Gastroesophageal sphincter (tissue), 4 donors: ENCODE measurements around the gene SYT7. TPM values are rescaled to one million over a fixed set of nuclear protein-coding genes. Genes with fewer than 3 reads are reported as not detected.

ENCODE experiments used
- ATAC-seq: fragments of 150-250 bp; one replicate; pipeline ENCODE4 v1.9.1; 2016; ENCODE audit warnings: mild to moderate bottlenecking, moderate library complexity
- H3K27ac ChIP-seq, 4 donors: fragments of 200-600 bp; sonication (generic) in 3 of 4; 1 replicate in 3 of 4; 2 replicates in 1 of 4; pipeline ENCODE4 v1.5.1; 2016 to 2019
- H3K27me3 ChIP-seq: fragments of 200-600 bp; sonication (generic); one replicate; pipeline ENCODE4 v1.5.1; 2019
- H3K36me3 ChIP-seq, 2 donors: fragments of 200-600 bp; sonication (generic); one replicate each; pipeline ENCODE4 v1.5.1; 2019; ENCODE audit warnings: control low read depth in 1 of 2
- H3K4me1 ChIP-seq, 3 donors: fragments of 200-600 bp; sonication (generic); 1 replicate in 2 of 3; 2 replicates in 1 of 3; pipeline ENCODE4 v1.5.1; 2016 to 2019; ENCODE audit warnings: control low read depth in 2 of 3
- H3K4me3 ChIP-seq, 2 donors: fragments of 200-600 bp; sonication (generic); one replicate each; pipeline ENCODE4 v1.5.1; 2019; ENCODE audit warnings: mild to moderate bottlenecking in 1 of 2, moderate library complexity in 1 of 2
- H3K9me3 ChIP-seq, 3 donors: fragments of 200-600 bp; sonication (generic); one replicate each; pipeline ENCODE4 v1.5.1; 2017 to 2019; ENCODE audit warnings: control low read depth in 2 of 3
- EP300 ChIP-seq: sonication (generic); formaldehyde crosslinking; IDR thresholded peaks from one replicate; pipeline ENCODE4 v1.6.1; 2017; ENCODE audit warnings: antibody characterized with exemption, mild to moderate bottlenecking
- POLR2A ChIP-seq, 2 donors: fragments of 450-650 bp; IDR thresholded peaks; one replicate each; pipeline ENCODE4 v1.6.1; 2017; ENCODE audit warnings: antibody characterized with exemption in 2 of 2, mild to moderate bottlenecking in 2 of 2, moderate library complexity in 1 of 2
- POLR2AphosphoS5 ChIP-seq: sonication (generic); formaldehyde crosslinking; IDR thresholded peaks from one replicate; pipeline ENCODE4 v1.6.1; 2017; ENCODE audit warnings: antibody characterized with exemption
- WGBS, 2 donors: methylation state at CpG; one replicate each; pipeline ENCODE4 v1.1.5; 2018; ENCODE audit warnings: low coverage in 1 of 2; 5-methylcytosine and 5-hydroxymethylcytosine counted together
- total RNA-seq, 4 donors: library from RNA; depleted of rRNA; stranded (reverse); fragments of >200 nt; gene quantifications; one replicate each; pipeline ENCODE4 v1.1.0, GENCODE V29; 2016
- TF ChIP-seq, protein P1 (sequence below), 4 experiments: fragments of 200-600 bp in 2 of 4; fragments of 450-650 bp in 2 of 4; sonication (generic) in 1 of 4; IDR thresholded peaks; one replicate each; pipeline ENCODE4 v1.5.1; 2017 to 2019; ENCODE audit warnings: antibody characterized with exemption in 4 of 4, mild to moderate bottlenecking in 2 of 4, moderate library complexity in 2 of 4

Gene SYT7
- total RNA-seq, 4 donors from 2014 or later: 1.8 to 3.7 (median 3.1) TPM

DNA sequence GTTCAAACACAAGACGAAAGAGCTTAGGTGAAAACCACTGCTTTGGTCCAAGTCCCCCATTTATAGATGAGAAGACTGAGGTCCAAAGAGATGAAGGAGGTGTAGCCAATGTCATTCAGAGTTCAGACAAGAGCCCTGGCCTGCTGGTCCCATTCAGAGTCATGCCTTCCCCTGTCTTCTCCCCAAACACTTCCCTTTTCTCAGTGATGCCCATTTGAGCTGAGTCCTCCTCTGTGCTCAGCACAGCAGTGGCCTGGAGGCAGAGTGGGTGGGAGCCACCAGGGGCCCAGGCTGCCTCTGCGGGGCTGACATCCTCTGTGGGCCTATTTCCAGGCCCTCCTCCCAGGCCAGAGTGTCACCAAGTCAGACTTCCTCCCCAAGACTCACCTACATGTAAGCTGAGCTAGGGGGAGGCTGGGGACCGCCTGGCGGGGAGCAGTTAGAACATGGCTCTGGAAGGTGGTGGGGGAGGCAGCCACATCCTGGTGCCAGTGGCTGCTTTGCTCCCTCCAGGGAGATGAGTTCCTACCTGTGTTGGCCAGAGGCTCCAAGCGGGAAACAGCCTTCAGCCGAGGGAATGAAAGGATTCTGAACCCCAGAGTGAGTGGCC is 94.8 kb downstream of the SYT7 start:
- peaks cover 15% of the 10 kb centered on the region for H3K27me3 ChIP-seq
- WGBS, 2 donors: no CpG with 5 or more reads among the region's 6 CpGs
- peaks cover 0 to 40% (median 20%) of the 10 kb centered on the region in 3 donors for H3K4me1 ChIP-seq
- ATAC-seq: no peak
- H3K27ac ChIP-seq: no peak overlapping the region
- H3K9me3 ChIP-seq: no peaks in the 10 kb centered on the region
- TF ChIP-seq POLR2A (IDR thresholded peaks at IDR 0.05): no peak
- no peak for TF ChIP-seq POLR2AphosphoS5
- no peak for TF ChIP-seq EP300
- TF ChIP-seq, protein P1, sequence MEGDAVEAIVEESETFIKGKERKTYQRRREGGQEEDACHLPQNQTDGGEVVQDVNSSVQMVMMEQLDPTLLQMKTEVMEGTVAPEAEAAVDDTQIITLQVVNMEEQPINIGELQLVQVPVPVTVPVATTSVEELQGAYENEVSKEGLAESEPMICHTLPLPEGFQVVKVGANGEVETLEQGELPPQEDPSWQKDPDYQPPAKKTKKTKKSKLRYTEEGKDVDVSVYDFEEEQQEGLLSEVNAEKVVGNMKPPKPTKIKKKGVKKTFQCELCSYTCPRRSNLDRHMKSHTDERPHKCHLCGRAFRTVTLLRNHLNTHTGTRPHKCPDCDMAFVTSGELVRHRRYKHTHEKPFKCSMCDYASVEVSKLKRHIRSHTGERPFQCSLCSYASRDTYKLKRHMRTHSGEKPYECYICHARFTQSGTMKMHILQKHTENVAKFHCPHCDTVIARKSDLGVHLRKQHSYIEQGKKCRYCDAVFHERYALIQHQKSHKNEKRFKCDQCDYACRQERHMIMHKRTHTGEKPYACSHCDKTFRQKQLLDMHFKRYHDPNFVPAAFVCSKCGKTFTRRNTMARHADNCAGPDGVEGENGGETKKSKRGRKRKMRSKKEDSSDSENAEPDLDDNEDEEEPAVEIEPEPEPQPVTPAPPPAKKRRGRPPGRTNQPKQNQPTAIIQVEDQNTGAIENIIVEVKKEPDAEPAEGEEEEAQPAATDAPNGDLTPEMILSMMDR (IDR thresholded peaks at IDR 0.05): no peak
- H3K36me3 ChIP-seq: peaks cover 0 to 28% of the 10 kb centered on the region in 2 donors
- no peak overlapping the region for H3K4me3 ChIP-seq

DNA sequence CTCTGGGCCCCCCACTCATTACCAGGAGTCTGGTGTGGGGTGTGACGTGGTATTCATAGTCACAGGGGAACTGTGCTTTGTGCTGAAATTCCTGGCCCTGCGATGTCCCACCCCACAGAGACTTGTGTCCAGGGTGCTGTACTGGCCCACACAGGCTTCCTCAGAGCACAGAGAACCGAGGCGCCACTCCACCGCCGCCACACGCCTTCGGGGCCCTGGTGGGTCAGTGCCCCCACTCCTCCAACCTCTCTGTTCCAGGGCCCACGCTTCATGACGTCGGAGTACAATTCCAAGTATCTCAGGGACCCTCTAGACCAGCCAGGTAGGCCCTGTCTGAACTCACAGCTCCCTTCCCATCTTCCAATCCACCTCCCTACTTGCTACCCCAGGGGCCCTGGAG is 95.8 kb downstream of the SYT7 start:
- no peak overlapping the region for H3K4me3 ChIP-seq
- ATAC-seq: no peak
- no peaks in the 10 kb centered on the region for H3K9me3 ChIP-seq
- TF ChIP-seq, protein P1 (IDR thresholded peaks at IDR 0.05): no peak
- TF ChIP-seq EP300: no peak
- no peak for TF ChIP-seq POLR2A (IDR thresholded peaks at IDR 0.05)
- TF ChIP-seq POLR2AphosphoS5: no peak
- no peak overlapping the region for H3K27ac ChIP-seq
- no CpG with 5 or more reads among the region's 11 CpGs for WGBS, 2 donors
- peaks cover 15% of the 10 kb centered on the region for H3K27me3 ChIP-seq
- H3K4me1 ChIP-seq: peaks cover 0 to 34% (median 17%) of the 10 kb centered on the region in 3 donors
- H3K36me3 ChIP-seq: peaks cover 0 to 28% of the 10 kb centered on the region in 2 donors

DNA sequence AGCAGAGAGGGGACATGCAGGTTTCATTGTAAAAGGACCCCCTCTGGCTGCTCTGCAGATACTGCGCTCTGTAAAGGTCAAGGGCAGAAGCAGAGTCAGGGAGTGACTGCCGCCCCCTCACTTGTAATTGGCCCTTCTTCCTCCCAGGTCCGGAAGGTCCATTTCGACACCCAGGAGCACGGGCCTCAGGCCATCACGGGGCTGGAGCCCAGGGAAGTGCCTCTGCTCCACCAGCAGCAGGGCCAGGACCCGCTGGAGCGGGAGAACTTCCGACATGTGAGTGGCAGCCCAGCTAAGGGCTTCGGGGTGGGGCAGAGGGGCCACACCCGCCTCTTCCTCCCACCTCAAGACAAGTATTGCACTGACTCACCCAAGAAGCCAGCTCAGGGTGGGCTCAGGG is 96.3 kb downstream of the SYT7 start:
- H3K27ac ChIP-seq: no peak overlapping the region
- H3K36me3 ChIP-seq: peaks cover 0 to 28% of the 10 kb centered on the region in 2 donors
- no peak for ATAC-seq
- H3K4me1 ChIP-seq: peaks cover 0 to 28% (median 11%) of the 10 kb centered on the region in 3 donors
- no peak for TF ChIP-seq POLR2AphosphoS5
- H3K27me3 ChIP-seq: peaks cover 15% of the 10 kb centered on the region
- H3K9me3 ChIP-seq: no peaks in the 10 kb centered on the region
- WGBS, 2 donors: 86 to 87% methylated on average over 3 to 6 of the region's 11 CpGs
- H3K4me3 ChIP-seq: no peak overlapping the region

DNA sequence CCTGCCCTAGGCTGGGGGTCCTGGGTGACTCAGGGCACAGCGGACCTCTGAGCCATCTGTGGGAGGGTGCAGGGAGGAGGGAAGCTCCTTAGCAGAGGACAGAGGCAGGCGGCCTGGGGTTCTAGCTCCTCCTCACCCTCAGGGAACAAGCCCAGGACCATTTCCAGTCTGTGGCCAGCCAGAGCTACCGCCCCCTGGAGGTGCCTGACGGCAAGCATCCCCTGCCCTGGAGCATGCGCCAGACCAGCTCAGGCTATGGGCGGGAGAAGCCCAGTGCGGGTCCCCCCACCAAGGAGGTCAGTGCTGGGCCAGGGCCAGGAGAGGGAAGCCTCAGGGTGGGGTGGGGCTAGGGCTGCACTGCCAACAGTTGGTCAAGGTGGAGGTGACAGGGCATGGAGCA is 98.4 kb downstream of the SYT7 start:
- TF ChIP-seq, protein P1 (IDR thresholded peaks at IDR 0.05): peak in 1 of 4 experiments; percentile 35
- no peak for TF ChIP-seq POLR2A (IDR thresholded peaks at IDR 0.05)
- H3K36me3 ChIP-seq: peaks cover 0 to 27% of the 10 kb centered on the region in 2 donors
- peaks cover 23% of the 10 kb centered on the region for H3K27me3 ChIP-seq
- ATAC-seq: no peak
- no peak overlapping the region for H3K4me3 ChIP-seq
- no peak overlapping the region for H3K27ac ChIP-seq
- H3K4me1 ChIP-seq: peaks cover 0 to 22% (median 10%) of the 10 kb centered on the region in 3 donors
- no peaks in the 10 kb centered on the region for H3K9me3 ChIP-seq
- WGBS, 2 donors: no CpG with 5 or more reads among the region's 7 CpGs

DNA sequence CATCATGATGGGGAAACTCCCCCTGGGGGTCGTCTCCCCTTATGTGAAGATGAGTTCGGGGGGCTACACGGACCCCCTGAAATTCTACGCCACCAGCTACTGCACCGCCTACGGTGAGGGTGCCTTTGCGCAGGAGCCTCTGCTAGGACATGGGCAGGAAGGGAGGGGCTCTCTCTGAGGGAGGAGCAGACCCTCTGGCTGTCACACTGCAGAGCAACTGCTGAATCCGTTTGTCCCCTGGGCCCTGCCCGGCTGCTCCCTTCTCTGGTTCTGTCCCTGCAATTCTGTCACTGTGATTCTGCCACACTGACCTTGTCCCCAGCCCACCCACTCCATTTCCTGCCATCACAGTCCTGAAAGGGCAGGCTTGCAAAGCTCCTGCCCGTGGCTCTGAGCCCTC is 99.1 kb downstream of the SYT7 start:
- WGBS, 2 donors: 61% methylated on average over 5 of the region's 10 CpGs; no CpG with 5 or more reads in 1 of the 2 donors
- no peak overlapping the region for H3K27ac ChIP-seq
- H3K36me3 ChIP-seq: peaks cover 0 to 22% of the 10 kb centered on the region in 2 donors
- H3K4me1 ChIP-seq: peaks cover 0 to 30% (median 17%) of the 10 kb centered on the region in 3 donors
- TF ChIP-seq EP300 (no peak), POLR2AphosphoS5 (no peak)
- no peaks in the 10 kb centered on the region for H3K9me3 ChIP-seq
- H3K27me3 ChIP-seq: peaks cover 23% of the 10 kb centered on the region
- no peak overlapping the region for H3K4me3 ChIP-seq
- ATAC-seq: no peak

DNA sequence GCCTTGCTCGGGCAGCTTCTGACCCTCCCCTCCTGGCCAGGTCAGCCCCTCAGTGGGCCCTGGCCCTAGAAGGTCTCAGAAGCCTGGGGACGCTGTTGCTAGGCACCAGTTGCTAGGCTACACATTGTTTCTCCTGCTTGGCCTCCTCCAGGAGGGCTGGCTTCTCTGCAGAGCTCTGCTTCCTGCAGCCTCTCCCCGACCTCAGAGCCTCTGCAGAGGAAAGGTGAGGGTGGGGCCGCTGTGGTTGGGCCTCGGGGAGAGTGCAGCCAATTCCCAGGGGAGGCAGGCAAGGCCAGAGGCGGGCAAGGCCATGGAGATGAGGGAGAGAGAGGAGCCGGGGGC is 99.9 kb downstream of the SYT7 start:
- H3K4me1 ChIP-seq: peaks cover 0 to 31% (median 17%) of the 10 kb centered on the region in 3 donors
- peaks cover 0 to 14% of the 10 kb centered on the region in 2 donors for H3K36me3 ChIP-seq
- TF ChIP-seq POLR2A (IDR thresholded peaks at IDR 0.05): no peak
- TF ChIP-seq EP300: no peak
- no peak for TF ChIP-seq POLR2AphosphoS5
- TF ChIP-seq, protein P1 (IDR thresholded peaks at IDR 0.05): no peak
- ATAC-seq: no peak
- no peak overlapping the region for H3K27ac ChIP-seq
- no CpG with 5 or more reads among the region's 7 CpGs for WGBS, 2 donors
- H3K4me3 ChIP-seq: no peak overlapping the region
- H3K27me3 ChIP-seq: peaks cover 23% of the 10 kb centered on the region
- no peaks in the 10 kb centered on the region for H3K9me3 ChIP-seq
